SK-N-SH treated with all-trans-retinoic acid at 6 μM for 48 hours (cell line): ENCODE results near the gene TPPP.
"Not testable (repeated sequence)": the region's sequence is repeated elsewhere in the genome, so short reads cannot be mapped to it uniquely, and the experiment has no call there.

ENCODE experiments used
- ARNTL ChIP-seq: fragments of 450-650 bp; formaldehyde crosslinking; IDR thresholded peaks from 2 replicates; pipeline ENCODE4 v1.5.0; 2020; ENCODE audit warnings: low read depth, mild to moderate bottlenecking, moderate library complexity, borderline replicate concordance
- GLIS3 ChIP-seq: fragments of 250-450 bp; sonication (Bioruptor Pico); IDR thresholded peaks from 2 replicates; pipeline ENCODE4 v1.5.0; 2020; ENCODE audit warnings: mild to moderate bottlenecking, moderate library complexity
- PPARA ChIP-seq: fragments of 250-450 bp; sonication (Bioruptor Pico); IDR thresholded peaks from 2 replicates; pipeline ENCODE4 v1.5.0; 2020; ENCODE audit warnings: mild to moderate bottlenecking, borderline replicate concordance
- RARB ChIP-seq: fragments of 250-450 bp; sonication (Bioruptor Pico); IDR thresholded peaks from 2 replicates; pipeline ENCODE4 v1.8.0; 2021; ENCODE audit warnings: mild to moderate bottlenecking, moderate library complexity
- SNAI2 ChIP-seq: fragments of 250-450 bp; sonication (Bioruptor Pico); IDR thresholded peaks from 2 replicates; pipeline ENCODE4 v1.5.0; 2020; ENCODE audit warnings: mild to moderate bottlenecking, moderate library complexity
- TOX ChIP-seq: fragments of 250-450 bp; sonication (Bioruptor Pico); IDR thresholded peaks from 2 replicates; pipeline ENCODE4 v1.8.0; 2021; ENCODE audit warnings: mild to moderate bottlenecking, moderate library complexity, borderline replicate concordance
- TSHZ2 ChIP-seq: fragments of 250-450 bp; sonication (Bioruptor Pico); IDR thresholded peaks from 2 replicates; pipeline ENCODE4 v1.5.0; 2020; ENCODE audit warnings: mild to moderate bottlenecking, moderate library complexity
- ZC3H10 ChIP-seq: fragments of 250-450 bp; sonication (Bioruptor Pico); IDR thresholded peaks from 2 replicates; pipeline ENCODE4 v1.5.1; 2021; ENCODE audit warnings: mild to moderate bottlenecking, moderate library complexity
- ZFP3 ChIP-seq: fragments of 250-450 bp; sonication (Bioruptor Pico); IDR thresholded peaks from 2 replicates; pipeline ENCODE4 v1.5.0; 2020; ENCODE audit warnings: mild to moderate bottlenecking, moderate library complexity
- TF ChIP-seq, protein P1 (sequence below): fragments of 250-450 bp; sonication (Bioruptor Pico); IDR thresholded peaks from 2 replicates; pipeline ENCODE4 v1.8.0; 2020; ENCODE audit warnings: mild to moderate bottlenecking, moderate library complexity, borderline replicate concordance

GRCh38 chr5:716740-717139 lies 23.6 kb upstream of the TPPP start:
- not testable (repeated sequence) for TF ChIP-seq RARB, ARNTL, ZFP3, ZC3H10, TSHZ2, TOX, SNAI2, PPARA, GLIS3 (CRISPR knock-in tag)
- TF ChIP-seq, protein P1, sequence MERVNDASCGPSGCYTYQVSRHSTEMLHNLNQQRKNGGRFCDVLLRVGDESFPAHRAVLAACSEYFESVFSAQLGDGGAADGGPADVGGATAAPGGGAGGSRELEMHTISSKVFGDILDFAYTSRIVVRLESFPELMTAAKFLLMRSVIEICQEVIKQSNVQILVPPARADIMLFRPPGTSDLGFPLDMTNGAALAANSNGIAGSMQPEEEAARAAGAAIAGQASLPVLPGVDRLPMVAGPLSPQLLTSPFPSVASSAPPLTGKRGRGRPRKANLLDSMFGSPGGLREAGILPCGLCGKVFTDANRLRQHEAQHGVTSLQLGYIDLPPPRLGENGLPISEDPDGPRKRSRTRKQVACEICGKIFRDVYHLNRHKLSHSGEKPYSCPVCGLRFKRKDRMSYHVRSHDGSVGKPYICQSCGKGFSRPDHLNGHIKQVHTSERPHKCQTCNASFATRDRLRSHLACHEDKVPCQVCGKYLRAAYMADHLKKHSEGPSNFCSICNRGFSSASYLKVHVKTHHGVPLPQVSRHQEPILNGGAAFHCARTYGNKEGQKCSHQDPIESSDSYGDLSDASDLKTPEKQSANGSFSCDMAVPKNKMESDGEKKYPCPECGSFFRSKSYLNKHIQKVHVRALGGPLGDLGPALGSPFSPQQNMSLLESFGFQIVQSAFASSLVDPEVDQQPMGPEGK (CRISPR knock-in tag), result not testable (repeated sequence)
